Naive thymus-derived CD8-positive, alpha-beta T cell (primary cell): Measurements from ENCODE around the gene IGFBP1. TPM values are rescaled to one million over a fixed set of nuclear protein-coding genes. Genes with fewer than 3 reads are reported as not detected.
"Not testable (repeated sequence)": the region's sequence is repeated elsewhere in the genome, so short reads cannot be mapped to it uniquely, and the experiment has no call there.

ENCODE experiments used
- ATAC-seq, 2 donors: fragments of 150-1000 bp; cut with Tn5 transposase in 1 of 2; sonication (Bioruptor Pico), chemical (Tn5 transposase) in 1 of 2; 1 replicate in 1 of 2; 2 replicates in 1 of 2; pipeline ENCODE4 v1.10.0; 2021; ENCODE audit warnings: mild to moderate bottlenecking in 2 of 2, moderate library complexity in 2 of 2
- POLR2A ChIA-PET: fragments of 350-600 bp; sonication (Branson Sonifier 250); formaldehyde crosslinking; loops from one replicate; lab custom pipeline; 2021; ENCODE audit warnings: antibody characterized with exemption; lab: Charles Lee
- DNase-seq, 10 donors: peaks; one replicate each; pipeline versions ENCODE4 v3.0.0 to v3.0.0-alpha.2; 2020 to 2022
- H3K27ac Mint-ChIP-seq, 10 donors: one replicate each; pipeline ENCODE4 v1.8.0; 2020 to 2022; ENCODE audit warnings: mild to moderate bottlenecking in 10 of 10, mixed read lengths in 10 of 10, moderate library complexity in 4 of 10, inconsistent platforms in 1 of 10
- H3K27me3 Mint-ChIP-seq, 5 donors: one replicate each; pipeline ENCODE4 v1.8.0; 2021 to 2022; ENCODE audit warnings: mixed read lengths in 5 of 5
- H3K36me3 Mint-ChIP-seq, 3 donors: one replicate each; pipeline ENCODE4 v1.8.0; 2020 to 2022; ENCODE audit warnings: mixed read lengths in 3 of 3, mild to moderate bottlenecking in 2 of 3, inconsistent platforms in 1 of 3
- H3K4me1 Mint-ChIP-seq, 4 donors: one replicate each; pipeline ENCODE4 v1.8.0; 2021 to 2022; ENCODE audit warnings: mixed read lengths in 4 of 4
- H3K4me3 Mint-ChIP-seq, 10 donors: one replicate each; pipeline ENCODE4 v1.8.0; 2020 to 2022; ENCODE audit warnings: mild to moderate bottlenecking in 10 of 10, mixed read lengths in 10 of 10, moderate library complexity in 6 of 10, inconsistent platforms in 1 of 10
- H3K9me3 Mint-ChIP-seq, 9 donors: one replicate each; pipeline ENCODE4 v1.8.0; 2020 to 2022; ENCODE audit warnings: mixed read lengths in 9 of 9, mild to moderate bottlenecking in 3 of 9, inconsistent platforms in 1 of 9, moderate library complexity in 1 of 9
- polyA plus RNA-seq, 3 donors: library from polyadenylated mRNA; unstranded; fragments of 300-500 nt; fragmentation: Illumina TruSeq; gene quantifications; one replicate each; pipeline ENCODE4 v1.2.3, GENCODE V29; 2021
- total RNA-seq, 8 experiments: library from RNA in 2 of 8; stranded (reverse) in 2 of 8; gene quantifications; one replicate each; pipeline ENCODE4 v1.2.3 and lab custom pipeline; 2021 to 2026

The IGFBP1 gene
- total RNA-seq: not detected
- not detected for polyA plus RNA-seq
- 0 reads per million in 6 experiments for total RNA-seq (lab: John Stamatoyannopoulos, UW)

GRCh38 chr7:45888185-45888992, at the start of gene IGFBP1:
Gene IGFBP1 (plus strand): TSS chr7:45888488. CDS start chr7:45888653, 165 bp downstream.
- Mint-ChIP-seq H3K36me3 (no peaks in the 10 kb centered on the region), H3K27ac (peak within 1 kb of the TSS in 1 of 10 donors; percentile 3), H3K27me3 (peaks cover 20 to 83% (median 48%) of the 10 kb centered on the region in 5 donors), H3K4me3 (peak within 1 kb of the TSS in 2 of 10 donors; percentile 4 to 18), H3K4me1 (peaks cover 0 to 4% (median under 1%) of the 10 kb centered on the region in 4 donors), H3K9me3 (no peaks in the 10 kb centered on the region)
- ATAC-seq (no peak), DNase-seq (peak in 1 of 10 donors; percentile 3)
- POLR2A ChIA-PET: no interaction called here

GRCh38 chr7:45838852-45839251, 49.4 kb upstream of the IGFBP1 start:
- H3K36me3 Mint-ChIP-seq, H3K4me3 Mint-ChIP-seq, H3K9me3 Mint-ChIP-seq, H3K27me3 Mint-ChIP-seq, DNase-seq, H3K4me1 Mint-ChIP-seq, ATAC-seq, H3K27ac Mint-ChIP-seq, POLR2A ChIA-PET: not testable (repeated sequence)

GRCh38 chr7:45841926-45842717, 46.2 kb upstream of the IGFBP1 start:
- DNase-seq, H3K27ac Mint-ChIP-seq, H3K4me1 Mint-ChIP-seq, POLR2A ChIA-PET, H3K9me3 Mint-ChIP-seq, ATAC-seq, H3K36me3 Mint-ChIP-seq, H3K27me3 Mint-ChIP-seq, H3K4me3 Mint-ChIP-seq: not testable (repeated sequence)

DNA sequence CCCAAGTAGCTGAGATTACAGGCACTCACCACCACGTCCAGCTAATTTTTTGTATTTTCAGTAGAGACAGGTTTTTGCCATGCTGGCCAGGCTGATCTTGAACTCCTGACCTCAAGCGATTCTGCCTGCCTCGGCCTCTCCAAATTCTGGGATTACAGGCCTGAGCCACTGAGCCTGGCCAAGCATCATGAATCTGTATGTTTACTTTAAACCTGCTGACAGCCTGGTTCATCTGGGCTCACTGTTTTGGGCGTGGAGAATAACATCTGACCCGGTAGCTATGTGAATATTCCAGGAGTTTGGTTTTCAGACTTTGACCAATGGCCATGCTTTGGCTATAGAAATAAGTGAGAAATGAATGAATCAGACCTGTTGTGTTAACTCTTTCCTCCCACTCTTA, 41.8 kb upstream of the IGFBP1 start:
- H3K27me3 Mint-ChIP-seq, H3K9me3 Mint-ChIP-seq, H3K4me3 Mint-ChIP-seq, H3K27ac Mint-ChIP-seq, H3K36me3 Mint-ChIP-seq, DNase-seq, POLR2A ChIA-PET, H3K4me1 Mint-ChIP-seq, ATAC-seq: not testable (repeated sequence)

- ATAC-seq, H3K9me3 Mint-ChIP-seq, H3K4me1 Mint-ChIP-seq, DNase-seq, POLR2A ChIA-PET, H3K4me3 Mint-ChIP-seq, H3K36me3 Mint-ChIP-seq, H3K27ac Mint-ChIP-seq: not testable (repeated sequence)
- peaks cover 3 to 15% (median 12%) of the 10 kb centered on the region in 5 donors for H3K27me3 Mint-ChIP-seq
These were observed 39.6 kb upstream of the IGFBP1 start for GRCh38 chr7:45848734-45849133.

GRCh38 chr7:45852984-45853383, 35.3 kb upstream of the IGFBP1 start:
- Mint-ChIP-seq H3K27me3 (peaks cover 0 to 24% (median 16%) of the 10 kb centered on the region in 5 donors), H3K27ac (peak overlapping the region in 1 of 10 donors; percentile 42)
- POLR2A ChIA-PET, H3K4me3 Mint-ChIP-seq, H3K4me1 Mint-ChIP-seq, DNase-seq, ATAC-seq, H3K9me3 Mint-ChIP-seq, H3K36me3 Mint-ChIP-seq: not testable (repeated sequence)

DNA sequence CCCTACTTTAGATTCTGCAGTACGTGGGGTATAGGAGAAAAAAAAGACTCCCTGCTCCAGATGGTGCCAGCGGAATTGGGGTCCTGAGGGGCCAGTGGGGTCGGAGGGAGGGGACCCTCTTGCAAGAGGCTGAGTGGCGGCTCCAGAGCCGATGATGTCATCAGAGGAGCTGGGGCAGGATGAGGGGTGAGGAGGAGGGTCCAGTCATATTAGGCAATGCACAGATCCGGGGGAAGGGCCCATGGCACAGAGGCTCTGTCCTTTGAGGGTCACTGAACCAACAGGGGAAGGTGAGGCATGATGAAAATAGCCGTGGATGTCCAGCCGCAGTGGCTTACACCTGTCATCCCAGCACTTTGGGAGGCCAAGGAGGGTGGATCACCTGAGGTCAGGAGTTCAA, 34.8 kb upstream of the IGFBP1 start:
- H3K4me3 Mint-ChIP-seq, ATAC-seq, H3K4me1 Mint-ChIP-seq, H3K9me3 Mint-ChIP-seq, H3K36me3 Mint-ChIP-seq, DNase-seq, POLR2A ChIA-PET: not testable (repeated sequence)
- Mint-ChIP-seq H3K27me3 (peaks cover 2 to 24% (median 16%) of the 10 kb centered on the region in 5 donors), H3K27ac (peak overlapping the region in 2 of 10 donors; percentile 42 to 48)

- H3K9me3 Mint-ChIP-seq, H3K4me1 Mint-ChIP-seq, H3K4me3 Mint-ChIP-seq, H3K36me3 Mint-ChIP-seq, ATAC-seq, DNase-seq, H3K27ac Mint-ChIP-seq, POLR2A ChIA-PET: not testable (repeated sequence)
- peaks cover 6 to 25% (median 19%) of the 10 kb centered on the region in 5 donors for H3K27me3 Mint-ChIP-seq
These were observed 32.6 kb upstream of the IGFBP1 start for GRCh38 chr7:45855680-45856079.

DNA sequence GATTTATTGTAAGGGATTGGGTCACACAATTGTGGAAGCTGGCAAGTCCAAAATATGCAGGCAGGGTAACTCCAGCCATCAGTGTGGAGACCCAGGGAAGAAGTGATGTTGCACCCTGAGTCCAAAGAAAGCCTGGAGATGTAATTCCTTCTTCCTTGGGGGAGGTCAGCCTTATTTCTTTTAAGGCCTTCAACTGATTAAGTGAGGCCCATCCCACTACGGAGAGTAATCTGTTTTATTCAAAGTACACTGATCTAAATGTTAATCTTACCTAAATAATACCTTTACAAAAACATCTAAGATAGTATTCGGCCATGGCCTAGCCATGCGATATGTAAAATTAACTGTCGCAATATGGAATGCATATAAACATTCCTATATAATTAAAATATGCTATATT, 31.4 kb upstream of the IGFBP1 start:
- POLR2A ChIA-PET, H3K4me1 Mint-ChIP-seq, ATAC-seq, H3K27ac Mint-ChIP-seq, DNase-seq, H3K9me3 Mint-ChIP-seq, H3K36me3 Mint-ChIP-seq, H3K4me3 Mint-ChIP-seq: not testable (repeated sequence)
- peaks cover 6 to 27% (median 20%) of the 10 kb centered on the region in 5 donors for H3K27me3 Mint-ChIP-seq

GRCh38 chr7:45863715-45864114, 24.6 kb upstream of the IGFBP1 start:
- Mint-ChIP-seq H3K4me3 (no peak overlapping the region), H3K36me3 (no peaks in the 10 kb centered on the region), H3K9me3 (peaks cover 0 to 5% (median 0%) of the 10 kb centered on the region in 9 donors), H3K27me3 (peaks cover 5 to 34% (median 20%) of the 10 kb centered on the region in 5 donors), H3K4me1 (no peaks in the 10 kb centered on the region), H3K27ac (no peak overlapping the region)
- DNase-seq (no peak), ATAC-seq (no peak)
- POLR2A ChIA-PET: no interaction called here

DNA sequence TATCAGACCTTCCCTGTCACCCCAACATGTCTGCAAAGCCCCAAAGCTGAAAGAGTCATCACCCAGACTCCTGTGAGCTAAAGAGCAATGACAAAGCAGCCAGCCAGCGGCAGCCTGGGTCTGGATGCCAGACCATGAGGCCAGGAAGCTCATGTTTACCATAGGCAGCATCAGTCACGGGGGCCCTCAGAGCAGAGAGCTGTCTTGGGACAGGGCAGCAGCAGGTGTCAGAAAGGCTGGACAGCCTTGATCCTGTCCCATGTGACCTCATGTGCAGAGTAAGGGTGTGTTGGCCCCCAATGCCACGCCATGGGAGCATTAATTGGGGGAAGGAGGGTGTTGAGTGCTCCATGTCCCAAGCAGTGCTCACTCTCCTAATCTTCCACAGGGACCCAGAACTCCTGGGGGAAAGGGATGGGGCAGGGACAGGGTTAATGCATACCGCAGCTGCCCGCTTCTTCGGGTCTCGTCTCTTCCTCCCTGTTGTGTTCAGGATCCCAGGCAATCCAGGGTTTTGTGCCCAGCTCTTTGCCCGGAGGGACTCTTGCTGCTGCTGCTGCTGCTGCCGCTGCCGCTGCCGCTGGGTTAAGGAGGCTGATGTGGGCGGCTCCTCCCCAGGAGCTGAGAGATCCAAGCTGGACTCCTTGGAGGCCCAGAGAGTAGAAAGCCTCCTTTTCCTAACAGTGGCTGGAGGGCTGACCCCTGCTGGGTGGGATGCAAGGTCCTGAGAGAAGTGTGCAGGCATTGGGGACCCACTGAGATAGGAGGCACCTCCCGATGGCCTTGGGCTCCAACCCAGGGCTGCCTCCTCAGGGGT, 22.5 kb upstream of the IGFBP1 start:
- ATAC-seq: no peak
- POLR2A ChIA-PET: no interaction called here
- Mint-ChIP-seq H3K4me1 (no peaks in the 10 kb centered on the region), H3K4me3 (no peak overlapping the region), H3K27me3 (peaks cover 2 to 34% (median 16%) of the 10 kb centered on the region in 5 donors), H3K27ac (peak overlapping the region in 1 of 10 donors; percentile 36), H3K36me3 (no peaks in the 10 kb centered on the region), H3K9me3 (peaks cover 0 to 5% (median 0%) of the 10 kb centered on the region in 9 donors)
- no peak for DNase-seq

DNA sequence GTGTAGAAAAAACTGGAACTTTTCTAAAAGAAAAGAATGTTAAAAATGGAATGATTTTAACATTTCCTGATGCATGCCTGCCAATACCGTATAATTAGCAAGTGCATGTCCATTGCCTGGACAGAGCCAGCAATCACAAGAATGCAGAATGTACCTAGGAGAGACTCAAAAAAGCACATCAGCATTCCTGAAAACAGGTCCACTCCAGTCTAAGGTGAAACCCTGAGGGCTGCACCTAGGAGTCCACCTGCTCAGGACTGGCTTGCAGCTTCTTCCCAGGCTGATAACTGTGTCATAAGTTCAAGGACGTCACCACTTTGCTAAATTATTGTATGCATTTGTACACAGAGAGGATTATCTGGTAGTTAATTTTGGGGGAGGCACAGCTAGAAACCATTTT, 20.8 kb upstream of the IGFBP1 start:
- DNase-seq (no peak), ATAC-seq (no peak)
- Mint-ChIP-seq H3K4me1 (no peaks in the 10 kb centered on the region), H3K9me3 (peaks cover 0 to 5% (median 0%) of the 10 kb centered on the region in 9 donors), H3K4me3 (no peak overlapping the region), H3K27me3 (peaks cover 3 to 32% (median 18%) of the 10 kb centered on the region in 5 donors), H3K27ac (no peak overlapping the region), H3K36me3 (no peaks in the 10 kb centered on the region)
- POLR2A ChIA-PET: no interaction called here
